AG09309 (cell line): ENCODE results near the gene PAN2.
"Not testable (repeated sequence)": the region's sequence is repeated elsewhere in the genome, so short reads cannot be mapped to it uniquely, and the experiment has no call there.

Experiments
- DNase-seq: peaks from one replicate; pipeline ENCODE4 v3.0.0-alpha.2; 2010; ENCODE audit warnings: low read depth
- H3K4me3 ChIP-seq: 2 replicates; pipeline ENCODE4 v1.5.1; 2011; ENCODE audit warnings: mild to moderate bottlenecking, low read depth, low read length, moderate library complexity; ENCODE audit not compliant: control insufficient read depth
- CTCF ChIP-seq: IDR thresholded peaks from 2 replicates; pipeline ENCODE4 v1.5.1; 2011; ENCODE audit warnings: mild to moderate bottlenecking, low read depth, low read length, inconsistent platforms; ENCODE audit not compliant: insufficient read depth, control insufficient read depth; ENCODE audit errors: missing control alignments

PAN2 gene

GRCh38 chr12:56358836-56359532 lies 25.2 kb upstream of the PAN2 start:
- H3K4me3 ChIP-seq, result peak overlapping the region; percentile 73
- DNase-seq, result peak; percentile 62
- no peak for TF ChIP-seq CTCF

- no peak for DNase-seq
- no peak overlapping the region for H3K4me3 ChIP-seq
- TF ChIP-seq CTCF, result no peak
Observed at GRCh38 chr12:56351325-56351724, 17.5 kb upstream of the PAN2 start.

GRCh38 chr12:56350662-56351061 lies 16.9 kb upstream of the PAN2 start:
- no peak overlapping the region for H3K4me3 ChIP-seq
- DNase-seq, result no peak
- TF ChIP-seq CTCF, result no peak

- H3K4me3 ChIP-seq, result no peak overlapping the region
- DNase-seq, result no peak
- no peak for TF ChIP-seq CTCF
Observed at GRCh38 chr12:56348776-56349175, 15.0 kb upstream of the PAN2 start.

- H3K4me3 ChIP-seq, DNase-seq: not testable (repeated sequence)
Observed at GRCh38 chr12:56347255-56347654, 13.5 kb upstream of the PAN2 start.

- no peak overlapping the region for H3K4me3 ChIP-seq
- no peak for DNase-seq
Observed at GRCh38 chr12:56346675-56347074, 12.9 kb upstream of the PAN2 start.

GRCh38 chr12:56342290-56342689 lies 8.5 kb upstream of the PAN2 start:
- not testable (repeated sequence) for DNase-seq, H3K4me3 ChIP-seq

More at GRCh38 chr12:56346675-56347074, 12.9 kb upstream of the PAN2 start:
- TF ChIP-seq CTCF, result peak; percentile 6

- DNase-seq, result no peak
- no peak for TF ChIP-seq CTCF
Observed at GRCh38 chr12:56341616-56342015, 7.8 kb upstream of the PAN2 start.

More at GRCh38 chr12:56341616-56342015, 7.8 kb upstream of the PAN2 start:
- H3K4me3 ChIP-seq, result no peak overlapping the region
